Neural cell (in vitro differentiated cells): ENCODE measurements around the gene GRAMD4. TPM values are rescaled to one million over a fixed set of nuclear protein-coding genes. Genes with fewer than 3 reads are reported as not detected.

Source experiments
- H2AFZ ChIP-seq: fragments of 200-600, 300-800 bp; sonication (generic), shearing (Covaris generic); 2 replicates; pipeline ENCODE4 v1.6.0; 2014; ENCODE audit warnings: low read depth, mild to moderate bottlenecking, antibody characterized with exemption, low read length, moderate library complexity
- H3F3A ChIP-seq: fragments of 200-600 bp; shearing (Covaris generic); 2 replicates; pipeline ENCODE4 v1.6.1; 2016; ENCODE audit warnings: mild to moderate bottlenecking, moderate library complexity, mixed read lengths, antibody characterized with exemption, low read length; ENCODE audit not compliant: insufficient read depth, poor library complexity, severe bottlenecking
- H3K27ac ChIP-seq: fragments of 200-600, 300-800 bp; sonication (generic), shearing (Covaris generic); 2 replicates; pipeline ENCODE4 v1.5.1; 2014; ENCODE audit warnings: mild to moderate bottlenecking, low read length, moderate library complexity
- H3K27me3 ChIP-seq: fragments of 300-800, 200-600 bp; sonication (generic), shearing (Covaris generic); 2 replicates; pipeline ENCODE4 v1.6.0; 2014; ENCODE audit warnings: mild to moderate bottlenecking, low read depth, low read length, moderate library complexity; ENCODE audit not compliant: insufficient read depth
- H3K36me3 ChIP-seq: fragments of 300-800, 200-600 bp; sonication (generic), shearing (Covaris generic); 2 replicates; pipeline ENCODE4 v1.5.1; 2014; ENCODE audit warnings: mild to moderate bottlenecking, antibody characterized with exemption, low read length, moderate library complexity; ENCODE audit not compliant: insufficient read depth
- H3K4me2 ChIP-seq: fragments of 300-800, 200-600 bp; sonication (generic), shearing (Covaris generic); 2 replicates; pipeline ENCODE4 v1.6.0; 2014; ENCODE audit warnings: mild to moderate bottlenecking, low read length
- H3K4me3 ChIP-seq: fragments of 300-800, 200-600 bp; sonication (generic), shearing (Covaris generic); 2 replicates; pipeline ENCODE4 v1.5.1; 2014; ENCODE audit warnings: mild to moderate bottlenecking, low read length, moderate library complexity
- H3K79me2 ChIP-seq: fragments of 200-600 bp; shearing (Covaris generic); replicated peaks from 2 replicates; pipeline ENCODE4 v1.6.0; 2014; ENCODE audit warnings: mild to moderate bottlenecking, low read length, moderate library complexity; ENCODE audit not compliant: insufficient read depth
- H3K9ac ChIP-seq: fragments of 300-800, 200-600 bp; sonication (generic), shearing (Covaris generic); 2 replicates; pipeline ENCODE4 v1.6.1; 2016; ENCODE audit warnings: mild to moderate bottlenecking, low read length, mixed read lengths
- H3K9me2 ChIP-seq: fragments of 200-600 bp; shearing (Covaris generic); 2 replicates; pipeline ENCODE4 v1.6.1; 2016; ENCODE audit warnings: mild to moderate bottlenecking, low read length, mixed read lengths; ENCODE audit not compliant: insufficient read depth
- H3K9me3 ChIP-seq: fragments of 200-600, 300-800 bp; sonication (generic), shearing (Covaris generic); 2 replicates; pipeline ENCODE4 v1.6.1; 2016; ENCODE audit warnings: mild to moderate bottlenecking, mixed run types, low read length, moderate library complexity, mixed read lengths
- H4K20me1 ChIP-seq: fragments of 200-600 bp; shearing (Covaris generic); 2 replicates; pipeline ENCODE4 v1.6.1; 2016; ENCODE audit warnings: mild to moderate bottlenecking, mixed run types; ENCODE audit not compliant: insufficient read depth
- EP300 ChIP-seq: fragments of 450-650 bp; conservative IDR thresholded peaks from 2 replicates; pipeline ENCODE4 v1.6.1; 2014; ENCODE audit warnings: antibody characterized with exemption, mild to moderate bottlenecking, moderate library complexity; ENCODE audit not compliant: poor library complexity, severe bottlenecking
- EZH2 ChIP-seq: fragments of 200-600, 300-800 bp; shearing (Covaris generic), sonication (generic); IDR thresholded peaks from 2 replicates; pipeline ENCODE4 v1.6.1; 2014; ENCODE audit warnings: antibody characterized with exemption, low read length, borderline replicate concordance, mild to moderate bottlenecking; ENCODE audit not compliant: insufficient read depth, poor library complexity, severe bottlenecking
- MXI1 ChIP-seq: fragments of 450-650 bp; conservative IDR thresholded peaks from 2 replicates; pipeline ENCODE4 v1.6.1; 2014; ENCODE audit warnings: antibody characterized with exemption, mild to moderate bottlenecking; ENCODE audit not compliant: poor library complexity, severe bottlenecking
- POLR2AphosphoS5 ChIP-seq: IDR thresholded peaks from 2 replicates; pipeline ENCODE4 v1.6.1; 2012
- RAD21 ChIP-seq: fragments of 450-650 bp; conservative IDR thresholded peaks from 2 replicates; pipeline ENCODE4 v1.6.1; 2014; ENCODE audit warnings: antibody characterized with exemption, mild to moderate bottlenecking, moderate library complexity
- SMC3 ChIP-seq: fragments of 450-650 bp; conservative IDR thresholded peaks from 2 replicates; pipeline ENCODE4 v1.6.1; 2014; ENCODE audit warnings: antibody characterized with exemption, mild to moderate bottlenecking, moderate library complexity; ENCODE audit not compliant: poor library complexity
- TAF1 ChIP-seq: IDR thresholded peaks from 2 replicates; pipeline ENCODE4 v1.6.1; 2012; ENCODE audit warnings: low read depth
- polyA plus RNA-seq: library from polyadenylated mRNA; depleted of rRNA; stranded (reverse); fragments of >200 nt; gene quantifications from 2 replicates; pipeline ENCODE4 v1.2.3, GENCODE V29; 2014
- TF ChIP-seq, protein P1 (sequence below): fragments of 450-650 bp; IDR thresholded peaks from 2 replicates; pipeline ENCODE4 v1.5.1; 2014; ENCODE audit warnings: antibody characterized with exemption, mild to moderate bottlenecking, moderate library complexity; ENCODE audit not compliant: poor library complexity, severe bottlenecking
- TF ChIP-seq, protein P2 (sequence below): IDR thresholded peaks from 2 replicates; pipeline ENCODE4 v1.6.1; 2012; ENCODE audit warnings: borderline replicate concordance

GRAMD4 gene
- polyA plus RNA-seq, 1 donor from 2014 or later: 35.6 TPM

DNA sequence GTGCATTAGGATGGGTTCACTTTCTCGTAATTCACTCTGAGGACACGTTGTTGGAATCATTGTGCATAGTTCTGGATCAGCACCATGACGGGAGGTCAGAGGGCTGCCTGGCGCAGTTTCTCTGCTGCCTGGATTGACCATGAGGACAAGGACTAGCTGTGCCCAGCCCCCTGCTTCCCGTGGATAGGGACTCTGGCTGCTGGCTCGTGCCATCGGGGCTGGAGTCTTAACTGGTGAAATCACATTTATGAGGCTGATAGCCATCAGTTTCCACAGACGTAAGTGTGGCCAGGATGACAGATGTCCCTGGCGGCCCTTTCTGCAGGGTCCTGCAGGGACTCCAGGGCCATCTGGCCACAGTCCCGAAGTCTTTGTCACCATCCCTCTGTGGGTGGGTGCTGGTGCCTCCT lies 24.1 kb upstream of the GRAMD4 start:
- Histone ChIP-seq H2AFZ (no peak overlapping the region), H3K9me3 (no peaks in the 10 kb centered on the region), H3K9me2 (no peaks in the 10 kb centered on the region), H3F3A (no peaks in the 10 kb centered on the region), H3K4me2 (no peak overlapping the region), H3K4me3 (no peak overlapping the region), H3K79me2 (no peaks in the 10 kb centered on the region), H4K20me1 (no peaks in the 10 kb centered on the region), H3K9ac (no peak overlapping the region), H3K27me3 (no peaks in the 10 kb centered on the region), H3K27ac (no peak overlapping the region), H3K36me3 (no peaks in the 10 kb centered on the region)
- TF ChIP-seq TAF1: no peak
- no peak for TF ChIP-seq SMC3
- TF ChIP-seq, protein P1, sequence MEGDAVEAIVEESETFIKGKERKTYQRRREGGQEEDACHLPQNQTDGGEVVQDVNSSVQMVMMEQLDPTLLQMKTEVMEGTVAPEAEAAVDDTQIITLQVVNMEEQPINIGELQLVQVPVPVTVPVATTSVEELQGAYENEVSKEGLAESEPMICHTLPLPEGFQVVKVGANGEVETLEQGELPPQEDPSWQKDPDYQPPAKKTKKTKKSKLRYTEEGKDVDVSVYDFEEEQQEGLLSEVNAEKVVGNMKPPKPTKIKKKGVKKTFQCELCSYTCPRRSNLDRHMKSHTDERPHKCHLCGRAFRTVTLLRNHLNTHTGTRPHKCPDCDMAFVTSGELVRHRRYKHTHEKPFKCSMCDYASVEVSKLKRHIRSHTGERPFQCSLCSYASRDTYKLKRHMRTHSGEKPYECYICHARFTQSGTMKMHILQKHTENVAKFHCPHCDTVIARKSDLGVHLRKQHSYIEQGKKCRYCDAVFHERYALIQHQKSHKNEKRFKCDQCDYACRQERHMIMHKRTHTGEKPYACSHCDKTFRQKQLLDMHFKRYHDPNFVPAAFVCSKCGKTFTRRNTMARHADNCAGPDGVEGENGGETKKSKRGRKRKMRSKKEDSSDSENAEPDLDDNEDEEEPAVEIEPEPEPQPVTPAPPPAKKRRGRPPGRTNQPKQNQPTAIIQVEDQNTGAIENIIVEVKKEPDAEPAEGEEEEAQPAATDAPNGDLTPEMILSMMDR: no peak
- no peak for TF ChIP-seq MXI1

- TF ChIP-seq RAD21: no peak
- no peak for TF ChIP-seq EZH2
- TF ChIP-seq SMC3: no peak
- Histone ChIP-seq H3K9me3 (no peaks in the 10 kb centered on the region), H3K4me2 (no peak overlapping the region), H3F3A (no peaks in the 10 kb centered on the region), H2AFZ (no peak overlapping the region), H3K4me3 (no peak overlapping the region), H3K9ac (no peak overlapping the region), H3K36me3 (no peaks in the 10 kb centered on the region), H4K20me1 (no peaks in the 10 kb centered on the region), H3K9me2 (no peaks in the 10 kb centered on the region), H3K27me3 (no peaks in the 10 kb centered on the region), H3K79me2 (no peaks in the 10 kb centered on the region), H3K27ac (no peak overlapping the region)
Observed at GRCh38 chr22:46596819-46597218, 23.4 kb upstream of the GRAMD4 start.

GRCh38 chr22:46598224-46598623 lies 22.0 kb upstream of the GRAMD4 start:
- Histone ChIP-seq H3F3A (no peaks in the 10 kb centered on the region), H3K27me3 (no peaks in the 10 kb centered on the region), H2AFZ (no peak overlapping the region), H4K20me1 (no peaks in the 10 kb centered on the region), H3K9me2 (no peaks in the 10 kb centered on the region), H3K9me3 (no peaks in the 10 kb centered on the region), H3K36me3 (no peaks in the 10 kb centered on the region), H3K4me3 (no peak overlapping the region), H3K27ac (no peak overlapping the region), H3K79me2 (no peaks in the 10 kb centered on the region), H3K4me2 (no peak overlapping the region), H3K9ac (no peak overlapping the region)
- TF ChIP-seq RAD21 (no peak), TAF1 (no peak), MXI1 (no peak), EZH2 (no peak), EP300 (no peak), SMC3 (no peak), POLR2AphosphoS5 (no peak)
- TF ChIP-seq, protein P1: no peak
- TF ChIP-seq, protein P2, sequence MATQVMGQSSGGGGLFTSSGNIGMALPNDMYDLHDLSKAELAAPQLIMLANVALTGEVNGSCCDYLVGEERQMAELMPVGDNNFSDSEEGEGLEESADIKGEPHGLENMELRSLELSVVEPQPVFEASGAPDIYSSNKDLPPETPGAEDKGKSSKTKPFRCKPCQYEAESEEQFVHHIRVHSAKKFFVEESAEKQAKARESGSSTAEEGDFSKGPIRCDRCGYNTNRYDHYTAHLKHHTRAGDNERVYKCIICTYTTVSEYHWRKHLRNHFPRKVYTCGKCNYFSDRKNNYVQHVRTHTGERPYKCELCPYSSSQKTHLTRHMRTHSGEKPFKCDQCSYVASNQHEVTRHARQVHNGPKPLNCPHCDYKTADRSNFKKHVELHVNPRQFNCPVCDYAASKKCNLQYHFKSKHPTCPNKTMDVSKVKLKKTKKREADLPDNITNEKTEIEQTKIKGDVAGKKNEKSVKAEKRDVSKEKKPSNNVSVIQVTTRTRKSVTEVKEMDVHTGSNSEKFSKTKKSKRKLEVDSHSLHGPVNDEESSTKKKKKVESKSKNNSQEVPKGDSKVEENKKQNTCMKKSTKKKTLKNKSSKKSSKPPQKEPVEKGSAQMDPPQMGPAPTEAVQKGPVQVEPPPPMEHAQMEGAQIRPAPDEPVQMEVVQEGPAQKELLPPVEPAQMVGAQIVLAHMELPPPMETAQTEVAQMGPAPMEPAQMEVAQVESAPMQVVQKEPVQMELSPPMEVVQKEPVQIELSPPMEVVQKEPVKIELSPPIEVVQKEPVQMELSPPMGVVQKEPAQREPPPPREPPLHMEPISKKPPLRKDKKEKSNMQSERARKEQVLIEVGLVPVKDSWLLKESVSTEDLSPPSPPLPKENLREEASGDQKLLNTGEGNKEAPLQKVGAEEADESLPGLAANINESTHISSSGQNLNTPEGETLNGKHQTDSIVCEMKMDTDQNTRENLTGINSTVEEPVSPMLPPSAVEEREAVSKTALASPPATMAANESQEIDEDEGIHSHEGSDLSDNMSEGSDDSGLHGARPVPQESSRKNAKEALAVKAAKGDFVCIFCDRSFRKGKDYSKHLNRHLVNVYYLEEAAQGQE: no peak
